Measurements from ENCODE around the gene ZNF628. TPM values are rescaled to one million over a fixed set of nuclear protein-coding genes. Genes with fewer than 3 reads are reported as not detected.

ZNF628 gene
- total and polyA plus RNA-seq, 2 of the 4 experiments (the other 2 are of a cell fraction) = 0.18 to 1.9 TPM

DNA sequence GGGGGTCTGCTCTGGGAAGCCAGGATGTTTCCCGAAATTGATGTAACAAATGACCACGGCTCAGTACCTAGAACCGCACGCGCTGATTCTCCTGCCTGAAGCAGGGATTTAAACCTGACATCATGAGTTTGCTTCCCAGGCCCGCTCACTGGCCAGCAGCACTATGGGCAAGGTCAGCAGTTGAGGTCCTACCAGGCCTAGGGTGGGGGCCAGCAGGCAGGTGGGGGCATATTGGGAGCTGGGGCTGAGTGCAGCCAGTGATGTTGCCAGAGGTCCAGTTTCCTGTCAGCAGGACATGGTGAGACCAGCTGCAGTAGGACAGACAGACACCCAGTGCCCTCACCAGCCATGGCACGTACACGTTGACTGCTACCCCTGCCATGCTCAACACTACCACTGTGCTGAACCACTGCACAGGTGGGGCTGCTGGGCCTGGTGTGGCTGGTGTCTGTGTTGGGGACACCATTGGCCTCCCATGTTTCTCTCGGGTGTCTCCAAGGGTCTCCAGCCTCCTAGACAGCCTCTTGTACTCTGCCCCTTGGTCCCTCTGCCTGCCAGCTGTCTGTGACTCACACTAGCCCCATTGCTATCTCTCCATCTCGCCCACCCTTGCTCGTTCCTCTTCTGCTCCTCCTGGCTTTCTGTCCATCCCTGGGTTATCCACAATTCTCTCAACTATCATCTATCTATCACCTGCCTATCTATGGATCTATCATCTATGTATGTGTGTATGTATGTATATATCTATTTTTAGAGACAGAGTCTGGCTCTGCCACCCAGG is 10.8 kb upstream of the ZNF628 start (continued):
- no peak for TF ChIP-seq BHLHE40 (IDR thresholded peaks at IDR 0.05; ENCODE audit: low read depth, low read length)

DNA sequence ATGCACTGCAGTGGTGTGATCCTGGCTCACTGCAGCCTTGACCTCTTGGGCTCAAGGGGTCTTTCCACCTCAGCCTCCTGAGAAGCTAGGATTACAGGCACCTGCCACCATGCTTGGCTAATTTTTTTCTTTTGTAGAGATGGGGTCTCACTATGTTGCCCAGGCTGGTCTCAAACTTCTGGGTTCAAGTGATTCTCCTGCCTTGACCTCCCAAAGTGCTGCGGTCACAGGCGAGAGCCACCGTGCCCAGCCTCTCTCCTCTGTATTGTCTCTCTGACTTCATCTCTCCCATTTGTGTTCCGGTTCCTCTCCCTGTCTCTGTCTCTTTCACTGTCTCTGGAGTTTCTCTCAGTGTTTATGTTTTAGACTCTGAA is 10.2 kb upstream of the ZNF628 start:
- H3K23ac ChIP-seq (ENCODE audit: low read depth, low read length) = no peak overlapping the region
- no peaks in the 10 kb centered on the region for H3K9me3 ChIP-seq (ENCODE audit: control insufficient read depth, insufficient read depth, low read length)
- H3K27me3 ChIP-seq (ENCODE audit: control insufficient read depth, insufficient read depth, low read length) = no peaks in the 10 kb centered on the region
- intact Hi-C loops (cut with micrococcal nuclease) (no loop called here), in situ Hi-C loops (cut with MboI; ENCODE audit: low sequenced_read_pairs) (no loop called here), dilution Hi-C loops (cut with HindIII; ENCODE audit: low sequenced_read_pairs, unreplicated experiment) (no loop called here)
- H3K27ac ChIP-seq (ENCODE audit: insufficient read depth, low read length) = no peak overlapping the region
- H3K9ac ChIP-seq (ENCODE audit: low read depth, low read length) = no peak overlapping the region
- ChIA-PET CTCF (interaction anchor here (1.4 to 2.6 kb wide), 2 partner anchors 38 to 133 kb away, joined by 6 to 24 read pairs; partner anchors contain the start of gene FIZ1), POLR2A (ENCODE audit: unreplicated experiment) (no interaction called here)
- H2BK5ac ChIP-seq (ENCODE audit: low read depth, low read length, poor library complexity, severe bottlenecking) = no peak overlapping the region
- H2AK9ac ChIP-seq (replicated peaks; ENCODE audit: low read depth, low read length, poor library complexity) = no peak overlapping the region
- no CpG with 5 or more reads among the region's 4 CpGs for WGBS, 2 experiments (ENCODE audit: extremely low coverage in 2 of 2, insufficient read length in 1 of 2)
- H2BK20ac ChIP-seq (ENCODE audit: low read depth, low read length) = no peak overlapping the region
- H3K4me3 ChIP-seq (ENCODE audit: insufficient read depth, low read depth, low read length) = no peak overlapping the region
- no peak overlapping the region for H2BK15ac ChIP-seq (ENCODE audit: low read depth, low read length)
- H3K4me2 ChIP-seq (ENCODE audit: low read depth, low read length) = no peak overlapping the region
- no peak overlapping the region for H2AFZ ChIP-seq (replicated peaks; ENCODE audit: low read length, poor library complexity)
- no peak overlapping the region for H2BK120ac ChIP-seq (ENCODE audit: low read depth, low read length)
- H2AK5ac ChIP-seq (ENCODE audit: low read depth, low read length) = no peak overlapping the region
- no peak for ATAC-seq (ENCODE audit: low read depth)
- no peaks in the 10 kb centered on the region for H4K20me1 ChIP-seq (ENCODE audit: insufficient read depth, low read length)
- no peak for TF ChIP-seq RAD21 (IDR thresholded peaks at IDR 0.05; ENCODE audit: low read length)
- TF ChIP-seq SMC3 (IDR thresholded peaks at IDR 0.05; ENCODE audit: low read depth, low read length) = no peak
- TF ChIP-seq MAFK (IDR thresholded peaks at IDR 0.05; ENCODE audit: low read depth, low read length) = no peak
- TF ChIP-seq MAZ (IDR thresholded peaks at IDR 0.05; ENCODE audit: borderline replicate concordance, low read depth, low read length) = no peak
- no peak for TF ChIP-seq BHLHE40 (IDR thresholded peaks at IDR 0.05; ENCODE audit: low read depth, low read length)
- no peak for TF ChIP-seq RCOR1 (IDR thresholded peaks at IDR 0.05; ENCODE audit: insufficient replicate concordance, low read length)
- no peak for TF ChIP-seq FOS (IDR thresholded peaks at IDR 0.05; ENCODE audit: low read depth, low read length)
- no peak for TF ChIP-seq NFE2L2 (IDR thresholded peaks at IDR 0.05; ENCODE audit: low read depth, low read length)
- TF ChIP-seq CHD1 (IDR thresholded peaks at IDR 0.05; ENCODE audit: low read depth, low read length) = no peak
- TF ChIP-seq, protein P1, sequence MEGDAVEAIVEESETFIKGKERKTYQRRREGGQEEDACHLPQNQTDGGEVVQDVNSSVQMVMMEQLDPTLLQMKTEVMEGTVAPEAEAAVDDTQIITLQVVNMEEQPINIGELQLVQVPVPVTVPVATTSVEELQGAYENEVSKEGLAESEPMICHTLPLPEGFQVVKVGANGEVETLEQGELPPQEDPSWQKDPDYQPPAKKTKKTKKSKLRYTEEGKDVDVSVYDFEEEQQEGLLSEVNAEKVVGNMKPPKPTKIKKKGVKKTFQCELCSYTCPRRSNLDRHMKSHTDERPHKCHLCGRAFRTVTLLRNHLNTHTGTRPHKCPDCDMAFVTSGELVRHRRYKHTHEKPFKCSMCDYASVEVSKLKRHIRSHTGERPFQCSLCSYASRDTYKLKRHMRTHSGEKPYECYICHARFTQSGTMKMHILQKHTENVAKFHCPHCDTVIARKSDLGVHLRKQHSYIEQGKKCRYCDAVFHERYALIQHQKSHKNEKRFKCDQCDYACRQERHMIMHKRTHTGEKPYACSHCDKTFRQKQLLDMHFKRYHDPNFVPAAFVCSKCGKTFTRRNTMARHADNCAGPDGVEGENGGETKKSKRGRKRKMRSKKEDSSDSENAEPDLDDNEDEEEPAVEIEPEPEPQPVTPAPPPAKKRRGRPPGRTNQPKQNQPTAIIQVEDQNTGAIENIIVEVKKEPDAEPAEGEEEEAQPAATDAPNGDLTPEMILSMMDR (conservative IDR thresholded peaks at IDR 0.05; ENCODE audit: low read depth, low read length) = no peak
- TF ChIP-seq RFX5 (IDR thresholded peaks at IDR 0.05; ENCODE audit: low read depth, low read length) = no peak
- TF ChIP-seq, protein P2, sequence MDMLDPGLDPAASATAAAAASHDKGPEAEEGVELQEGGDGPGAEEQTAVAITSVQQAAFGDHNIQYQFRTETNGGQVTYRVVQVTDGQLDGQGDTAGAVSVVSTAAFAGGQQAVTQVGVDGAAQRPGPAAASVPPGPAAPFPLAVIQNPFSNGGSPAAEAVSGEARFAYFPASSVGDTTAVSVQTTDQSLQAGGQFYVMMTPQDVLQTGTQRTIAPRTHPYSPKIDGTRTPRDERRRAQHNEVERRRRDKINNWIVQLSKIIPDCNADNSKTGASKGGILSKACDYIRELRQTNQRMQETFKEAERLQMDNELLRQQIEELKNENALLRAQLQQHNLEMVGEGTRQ (IDR thresholded peaks at IDR 0.05; ENCODE audit: low read depth, low read length) = no peak
- H3K79me1 ChIP-seq (ENCODE audit: low read depth in 1 of 2, low read length in 2 of 2) = peaks cover 5 to 7% of the 10 kb centered on the region in 2 experiments; a peak in 3 of 4 replicates
- no peak overlapping the region for H3K4ac ChIP-seq (ENCODE audit: low read depth, low read length)
- H3K14ac ChIP-seq (replicated peaks; ENCODE audit: low read depth, low read length) = no peak overlapping the region
- no TSS peak for BruUV-seq (replicated peaks)
- H3K9me1 ChIP-seq (ENCODE audit: insufficient read depth, low read length) = peaks cover 4% of the 10 kb centered on the region; the same call in 1 of the 2 replicates
- H3K56ac ChIP-seq (ENCODE audit: extremely low read depth, insufficient read depth, low read length) = no peak overlapping the region
- no peak overlapping the region for H4K8ac ChIP-seq (ENCODE audit: low read depth in 2 of 2, low read length in 2 of 2)
- no peak for DNase-seq
- no peaks in the 10 kb centered on the region for H3K36me3 ChIP-seq (ENCODE audit: control insufficient read depth, insufficient read depth, low read length)
- no peak overlapping the region for H3K18ac ChIP-seq (ENCODE audit: low read depth, low read length)
- no peak overlapping the region for H4K5ac ChIP-seq (ENCODE audit: low read depth, low read length)
- peaks cover 8% of the 10 kb centered on the region for H3K4me1 ChIP-seq (ENCODE audit: control insufficient read depth, insufficient read depth, low read length)
- no peak overlapping the region for H4K91ac ChIP-seq (ENCODE audit: insufficient read depth, low read depth, low read length)
